PC-9 (cell line): ENCODE results near the gene COL4A3. TPM values are rescaled to one million over a fixed set of nuclear protein-coding genes. Genes with fewer than 3 reads are reported as not detected.

ENCODE experiments used
- BruUV-seq: library from RNA; stranded (reverse); fragments of 400-500 nt; replicated peaks from 2 replicates; lab custom pipeline; 2021; lab: Mats Ljungman, UMichigan
- CTCF ChIA-PET: fragments of 300-600 bp; sonication (Branson Sonifier 250); formaldehyde crosslinking; loops from one replicate; lab custom pipeline; 2022; ENCODE audit warnings: antibody characterized with exemption; lab: Charles Lee
- POLR2A ChIA-PET: fragments of 300-600 bp; sonication (Branson Sonifier 250); formaldehyde crosslinking; loops from one replicate; lab custom pipeline; 2022; ENCODE audit warnings: antibody characterized with exemption; ENCODE audit not compliant: unreplicated experiment; lab: Charles Lee
- DNase-seq, 2 experiments: peaks; one replicate each; pipeline versions ENCODE4 v3.0.0 to v3.0.0-alpha.2; 2015 to 2022; ENCODE audit warnings: mixed read lengths in 1 of 2
- H2AFZ ChIP-seq: fragments of 200-600 bp; sonication (generic); 2 replicates; pipeline ENCODE4 v1.8.1; 2017; ENCODE audit warnings: antibody characterized with exemption
- H3F3A ChIP-seq: fragments of 200-600 bp; sonication (generic); 2 replicates; pipeline ENCODE4 v1.8.1; 2017; ENCODE audit warnings: antibody characterized with exemption, mild to moderate bottlenecking, low read depth; ENCODE audit not compliant: insufficient read depth
- H3K27ac ChIP-seq: fragments of 200-600 bp; sonication (generic); 2 replicates; pipeline ENCODE4 v1.6.1; 2016; ENCODE audit warnings: mixed run types
- H3K27me3 ChIP-seq: fragments of 200-600 bp; sonication (generic); 2 replicates; pipeline ENCODE4 v1.6.1; 2016; ENCODE audit warnings: low read depth, mixed run types; ENCODE audit not compliant: insufficient read depth
- H3K36me3 ChIP-seq: fragments of 200-600 bp; sonication (generic); 2 replicates; pipeline ENCODE4 v1.6.1; 2016; ENCODE audit warnings: low read depth, mixed run types
- H3K4me1 ChIP-seq: fragments of 200-600 bp; sonication (generic); replicated peaks from 2 replicates; pipeline ENCODE4 v1.6.1; 2016; ENCODE audit warnings: mixed run types; ENCODE audit not compliant: insufficient read depth
- H3K4me2 ChIP-seq: fragments of 200-600 bp; sonication (generic); 2 replicates; pipeline ENCODE4 v1.6.1; 2017; ENCODE audit warnings: mixed run types
- H3K4me3 ChIP-seq: fragments of 200-600 bp; sonication (generic); 2 replicates; pipeline ENCODE4 v1.6.1; 2016; ENCODE audit warnings: mixed run types
- H3K79me2 ChIP-seq: fragments of 200-600 bp; sonication (generic); 2 replicates; pipeline ENCODE4 v1.6.1; 2017; ENCODE audit warnings: low read depth, mixed run types
- H3K9me2 ChIP-seq: fragments of 200-600 bp; sonication (generic); 2 replicates; pipeline ENCODE4 v1.8.1; 2017; ENCODE audit warnings: mild to moderate bottlenecking; ENCODE audit not compliant: insufficient read depth
- H3K9me3 ChIP-seq: fragments of 200-600 bp; sonication (generic); 2 replicates; pipeline ENCODE4 v1.8.1; 2016; ENCODE audit warnings: low read depth; ENCODE audit not compliant: insufficient read depth
- H4K20me1 ChIP-seq: fragments of 200-600 bp; sonication (generic); 2 replicates; pipeline ENCODE4 v1.8.1; 2017; ENCODE audit not compliant: insufficient read depth
- EZH2 ChIP-seq: fragments of 200-600 bp; sonication (generic); IDR thresholded peaks from 2 replicates; pipeline ENCODE4 v1.8.0; 2017; ENCODE audit warnings: antibody characterized with exemption, low read depth
- intact Hi-C: fragments of 100-400 bp; cut with micrococcal nuclease; formaldehyde crosslinking; loops from one replicate; pipeline ENCODE4 v1.10.0; 2022; ENCODE audit not compliant: unreplicated experiment
- total RNA-seq: library from RNA; stranded (reverse); gene quantifications from 2 replicates; pipeline ENCODE4 v1.2.3, GENCODE V29; 2021
- TF ChIP-seq, protein P1 (sequence below): fragments of 200-600 bp; sonication (generic); conservative IDR thresholded peaks from 2 replicates; pipeline ENCODE4 v1.6.1; 2017; ENCODE audit warnings: mixed run types, antibody characterized with exemption, mild to moderate bottlenecking, moderate library complexity

Gene COL4A3
- total RNA-seq, 1 experiment from 2014 or later: 2.2 TPM

DNA sequence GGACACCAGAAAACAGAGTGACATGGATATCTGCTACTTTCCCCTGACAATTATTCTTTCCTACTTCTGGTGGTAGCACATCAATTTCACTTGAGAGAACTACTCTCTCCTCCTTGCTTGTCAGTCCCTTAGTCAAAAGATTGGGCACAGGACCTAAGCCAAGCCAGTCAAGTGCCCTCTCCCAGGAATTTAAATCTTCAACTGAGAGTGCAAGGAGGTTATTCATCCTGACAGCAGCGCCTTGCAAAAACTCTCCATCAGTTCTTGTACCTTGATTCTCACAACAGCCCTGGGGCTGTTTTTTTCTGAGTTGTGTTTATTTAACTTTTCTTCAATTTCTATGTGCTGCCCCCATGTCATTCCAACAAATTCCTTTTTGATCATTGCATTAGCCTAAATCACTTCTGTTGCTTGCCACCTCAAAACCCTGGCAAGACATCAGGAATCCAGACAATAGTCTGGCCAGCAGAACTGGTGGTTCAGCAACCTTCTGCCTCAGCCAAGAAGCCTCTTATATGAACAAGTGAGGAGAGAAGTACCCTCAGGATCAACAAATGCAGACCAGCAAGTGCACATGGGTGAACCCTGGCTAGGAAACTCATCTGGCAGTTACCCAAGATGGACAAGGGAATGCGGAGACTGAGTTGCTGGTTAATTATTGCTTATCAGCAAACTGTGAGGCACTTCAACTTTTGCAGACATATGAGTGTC lies 19.4 kb downstream of the COL4A3 start:
- ChIA-PET POLR2A (no interaction called here), CTCF (no interaction called here)
- no peak overlapping the region for H2AFZ ChIP-seq
- H3K4me3 ChIP-seq: no peak overlapping the region
- H3K27me3 ChIP-seq: no peaks in the 10 kb centered on the region
- H3K9me2 ChIP-seq: no peaks in the 10 kb centered on the region
- no peaks in the 10 kb centered on the region for H3K4me1 ChIP-seq
- no peak for DNase-seq
- H3K4me2 ChIP-seq: no peak overlapping the region
- BruUV-seq: no TSS peak
- no peak for TF ChIP-seq EZH2
- TF ChIP-seq, protein P1, sequence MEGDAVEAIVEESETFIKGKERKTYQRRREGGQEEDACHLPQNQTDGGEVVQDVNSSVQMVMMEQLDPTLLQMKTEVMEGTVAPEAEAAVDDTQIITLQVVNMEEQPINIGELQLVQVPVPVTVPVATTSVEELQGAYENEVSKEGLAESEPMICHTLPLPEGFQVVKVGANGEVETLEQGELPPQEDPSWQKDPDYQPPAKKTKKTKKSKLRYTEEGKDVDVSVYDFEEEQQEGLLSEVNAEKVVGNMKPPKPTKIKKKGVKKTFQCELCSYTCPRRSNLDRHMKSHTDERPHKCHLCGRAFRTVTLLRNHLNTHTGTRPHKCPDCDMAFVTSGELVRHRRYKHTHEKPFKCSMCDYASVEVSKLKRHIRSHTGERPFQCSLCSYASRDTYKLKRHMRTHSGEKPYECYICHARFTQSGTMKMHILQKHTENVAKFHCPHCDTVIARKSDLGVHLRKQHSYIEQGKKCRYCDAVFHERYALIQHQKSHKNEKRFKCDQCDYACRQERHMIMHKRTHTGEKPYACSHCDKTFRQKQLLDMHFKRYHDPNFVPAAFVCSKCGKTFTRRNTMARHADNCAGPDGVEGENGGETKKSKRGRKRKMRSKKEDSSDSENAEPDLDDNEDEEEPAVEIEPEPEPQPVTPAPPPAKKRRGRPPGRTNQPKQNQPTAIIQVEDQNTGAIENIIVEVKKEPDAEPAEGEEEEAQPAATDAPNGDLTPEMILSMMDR: no peak
- no peaks in the 10 kb centered on the region for H3K36me3 ChIP-seq
- H3K79me2 ChIP-seq: no peaks in the 10 kb centered on the region
- no peaks in the 10 kb centered on the region for H4K20me1 ChIP-seq
- intact Hi-C loops: no loop called here
- no peaks in the 10 kb centered on the region for H3F3A ChIP-seq
- H3K27ac ChIP-seq: no peak overlapping the region
- no peaks in the 10 kb centered on the region for H3K9me3 ChIP-seq

GRCh38 chr2:227185615-227186232 lies 21.3 kb downstream of the COL4A3 start:
- BruUV-seq: no TSS peak
- ChIA-PET CTCF (no interaction called here), POLR2A (no interaction called here)
- no peaks in the 10 kb centered on the region for H3K4me1 ChIP-seq
- H2AFZ ChIP-seq: no peak overlapping the region
- no peaks in the 10 kb centered on the region for H4K20me1 ChIP-seq
- no peak for TF ChIP-seq EZH2
- TF ChIP-seq, protein P1: no peak
- no peaks in the 10 kb centered on the region for H3F3A ChIP-seq
- H3K4me3 ChIP-seq: no peak overlapping the region
- no peaks in the 10 kb centered on the region for H3K9me2 ChIP-seq
- H3K27ac ChIP-seq: no peak overlapping the region
- no peaks in the 10 kb centered on the region for H3K79me2 ChIP-seq
- intact Hi-C loops: no loop called here
- no peaks in the 10 kb centered on the region for H3K36me3 ChIP-seq
- no peak for DNase-seq
- H3K4me2 ChIP-seq: no peak overlapping the region
- no peaks in the 10 kb centered on the region for H3K9me3 ChIP-seq
- no peaks in the 10 kb centered on the region for H3K27me3 ChIP-seq

GRCh38 chr2:227186751-227187150 lies 22.3 kb downstream of the COL4A3 start:
- TF ChIP-seq, protein P1: no peak
- no peaks in the 10 kb centered on the region for H3K9me3 ChIP-seq
- H3K27me3 ChIP-seq: no peaks in the 10 kb centered on the region
- no peaks in the 10 kb centered on the region for H3F3A ChIP-seq
- BruUV-seq: no TSS peak
- H4K20me1 ChIP-seq: no peaks in the 10 kb centered on the region
- no peak overlapping the region for H3K27ac ChIP-seq
- intact Hi-C loops: no loop called here
- H3K4me1 ChIP-seq: no peaks in the 10 kb centered on the region; the same call in 1 of the 2 replicates
- no peaks in the 10 kb centered on the region for H3K79me2 ChIP-seq
- ChIA-PET POLR2A (interaction anchor here (0.6 kb wide), 1 partner anchor 9 kb away, joined by 9 read pairs; no protein-coding TSS in a partner anchor), CTCF (no interaction called here)
- no peaks in the 10 kb centered on the region for H3K36me3 ChIP-seq
- no peaks in the 10 kb centered on the region for H3K9me2 ChIP-seq
- no peak overlapping the region for H2AFZ ChIP-seq
- H3K4me2 ChIP-seq: no peak overlapping the region
- no peak overlapping the region for H3K4me3 ChIP-seq
- no peak for DNase-seq
